Osteoblast (primary cell): ENCODE measurements around the gene FXYD4. TPM values are rescaled to one million over a fixed set of nuclear protein-coding genes. Genes with fewer than 3 reads are reported as not detected.

ENCODE experiments used
- DNase-seq: peaks from one replicate; pipeline ENCODE4 v3.0.0; 2011; ENCODE audit warnings: low spot score, mixed read lengths; ENCODE audit not compliant: insufficient read length; ENCODE audit errors: missing footprints
- H2AFZ ChIP-seq: 2 replicates; pipeline ENCODE4 v1.6.0; 2011; ENCODE audit warnings: mild to moderate bottlenecking, low read length
- H3K27ac ChIP-seq: 2 replicates; pipeline ENCODE4 v1.5.1; 2011; ENCODE audit warnings: mild to moderate bottlenecking, low read depth, low read length, moderate library complexity
- H3K27me3 ChIP-seq: 2 replicates; pipeline ENCODE4 v1.6.0; 2012; ENCODE audit warnings: mild to moderate bottlenecking, control low read depth, inconsistent platforms, low read length, moderate library complexity; ENCODE audit not compliant: insufficient read depth
- H3K36me3 ChIP-seq: 2 replicates; pipeline ENCODE4 v1.5.1; 2011; ENCODE audit warnings: mild to moderate bottlenecking, low read length, control low read depth, moderate library complexity; ENCODE audit not compliant: insufficient read depth
- H3K4me1 ChIP-seq: 2 replicates; pipeline ENCODE4 v1.5.1; 2011; ENCODE audit warnings: mild to moderate bottlenecking, low read length, control low read depth, moderate library complexity; ENCODE audit not compliant: insufficient read depth
- H3K4me2 ChIP-seq: 2 replicates; pipeline ENCODE4 v1.6.0; 2011; ENCODE audit warnings: mild to moderate bottlenecking, low read length; ENCODE audit not compliant: insufficient read depth
- H3K4me3 ChIP-seq: fragments of 200-600 bp; sonication (generic); 3 replicates; pipeline ENCODE4 v1.5.1; 2012; ENCODE audit warnings: mild to moderate bottlenecking, low read length, inconsistent platforms; ENCODE audit not compliant: insufficient read depth
- H3K79me2 ChIP-seq: 2 replicates; pipeline ENCODE4 v1.6.0; 2012; ENCODE audit warnings: mild to moderate bottlenecking, low read length, control low read depth, inconsistent platforms; ENCODE audit not compliant: insufficient read depth
- H3K9me3 ChIP-seq: 2 replicates; pipeline ENCODE4 v1.5.1; 2011; ENCODE audit warnings: low read depth, low read length, control low read depth
- H4K20me1 ChIP-seq: 2 replicates; pipeline ENCODE4 v1.6.0; 2012; ENCODE audit warnings: mild to moderate bottlenecking, low read length, control low read depth; ENCODE audit not compliant: insufficient read depth
- CTCF ChIP-seq: IDR thresholded peaks from 2 replicates; pipeline ENCODE4 v1.5.1; 2011; ENCODE audit warnings: mild to moderate bottlenecking, low read depth, low read length, moderate library complexity; ENCODE audit errors: extremely low read depth
- total RNA-seq: library from RNA; depleted of rRNA; stranded (reverse); fragments of >200 nt; gene quantifications from 2 replicates; pipeline ENCODE4 v1.2.3, GENCODE V29; 2012

The FXYD4 gene
- total RNA-seq, 1 donor: not detected

GRCh38 chr10:43386981-43387677 is 15.7 kb downstream of the FXYD4 start:
- Histone ChIP-seq H3K27me3 (no peaks in the 10 kb centered on the region), H4K20me1 (peaks cover 59% of the 10 kb centered on the region), H3K4me1 (peaks cover 6% of the 10 kb centered on the region), H3K36me3 (peaks cover 64% of the 10 kb centered on the region), H3K27ac (no peak overlapping the region), H2AFZ (no peak overlapping the region), H3K9me3 (no peaks in the 10 kb centered on the region), H3K79me2 (peaks cover 55% of the 10 kb centered on the region), H3K4me2 (no peak overlapping the region), H3K4me3 (no peak overlapping the region)
- TF ChIP-seq CTCF: no peak
- no peak for DNase-seq

- Histone ChIP-seq H3K36me3 (peaks cover 69% of the 10 kb centered on the region), H4K20me1 (peaks cover 62% of the 10 kb centered on the region), H3K27me3 (no peaks in the 10 kb centered on the region), H3K27ac (no peak overlapping the region), H3K9me3 (no peaks in the 10 kb centered on the region), H3K4me3 (no peak overlapping the region), H3K4me2 (no peak overlapping the region), H3K4me1 (peaks cover 6% of the 10 kb centered on the region), H2AFZ (no peak overlapping the region), H3K79me2 (peaks cover 61% of the 10 kb centered on the region)
- TF ChIP-seq CTCF: no peak
- no peak for DNase-seq
Measured at GRCh38 chr10:43387678-43388032, 16.2 kb downstream of the FXYD4 start.

- peaks cover 77% of the 10 kb centered on the region for H4K20me1 ChIP-seq
- no peak overlapping the region for H3K4me2 ChIP-seq
- peaks cover 89% of the 10 kb centered on the region for H3K36me3 ChIP-seq
- H3K27ac ChIP-seq: no peak overlapping the region
- no peaks in the 10 kb centered on the region for H3K9me3 ChIP-seq
- H3K79me2 ChIP-seq: peaks cover 83% of the 10 kb centered on the region
- no peak for DNase-seq
- H2AFZ ChIP-seq: no peak overlapping the region
- no peak overlapping the region for H3K4me3 ChIP-seq
- TF ChIP-seq CTCF: no peak
- no peaks in the 10 kb centered on the region for H3K4me1 ChIP-seq
- no peaks in the 10 kb centered on the region for H3K27me3 ChIP-seq
Measured at GRCh38 chr10:43389867-43390266, 18.4 kb downstream of the FXYD4 start.

GRCh38 chr10:43390333-43390732 is 18.9 kb downstream of the FXYD4 start:
- Histone ChIP-seq H3K4me2 (no peak overlapping the region), H3K36me3 (peaks cover 89% of the 10 kb centered on the region), H2AFZ (no peak overlapping the region), H3K4me1 (peaks cover 3% of the 10 kb centered on the region), H3K4me3 (no peak overlapping the region), H3K27ac (no peak overlapping the region), H3K79me2 (peaks cover 87% of the 10 kb centered on the region), H3K27me3 (no peaks in the 10 kb centered on the region), H4K20me1 (peaks cover 77% of the 10 kb centered on the region), H3K9me3 (no peaks in the 10 kb centered on the region)
- TF ChIP-seq CTCF: no peak
- DNase-seq: no peak
